Keratinocyte (primary cell): ENCODE results near the gene KMO. TPM values are rescaled to one million over a fixed set of nuclear protein-coding genes. Genes with fewer than 3 reads are reported as not detected.

Experiments
- DNase-seq: peaks from one replicate; pipeline ENCODE4 v3.0.0-alpha.2; 2011; ENCODE audit warnings: low read depth, missing footprints, low spot score
- FAIRE-seq: peaks from 2 replicates; lab custom pipeline; 2011; peaks lifted over from hg19 to GRCh38; lab: Jason Lieb, UNC
- H2AFZ ChIP-seq: 2 replicates; pipeline ENCODE4 v1.6.0; 2012; ENCODE audit warnings: low read length, control low read depth, inconsistent platforms; ENCODE audit not compliant: control insufficient read depth
- H3K27ac ChIP-seq: 2 replicates; pipeline ENCODE4 v1.5.1; 2011; ENCODE audit warnings: low read length; ENCODE audit not compliant: control insufficient read depth, insufficient read depth
- H3K27me3 ChIP-seq: 3 replicates; pipeline ENCODE4 v1.6.0; 2011; ENCODE audit warnings: low read length; ENCODE audit not compliant: control insufficient read depth, insufficient read depth; ENCODE audit errors: extremely low read depth
- H3K36me3 ChIP-seq, 2 experiments: 2 replicates in 1 of 2; 3 replicates in 1 of 2; pipeline ENCODE4 v1.5.1; 2011; ENCODE audit warnings: low read length in 2 of 2, mild to moderate bottlenecking in 1 of 2; ENCODE audit not compliant: control insufficient read depth in 2 of 2, insufficient read depth in 2 of 2; ENCODE audit errors: extremely low read depth in 1 of 2
- H3K4me1 ChIP-seq: 3 replicates; pipeline ENCODE4 v1.5.1; 2011; ENCODE audit warnings: low read length; ENCODE audit not compliant: control insufficient read depth, insufficient read depth; ENCODE audit errors: extremely low read depth
- H3K4me2 ChIP-seq: 3 replicates; pipeline ENCODE4 v1.6.0; 2011; ENCODE audit warnings: low read depth, low read length; ENCODE audit not compliant: control insufficient read depth, insufficient read depth; ENCODE audit errors: extremely low read depth
- H3K4me3 ChIP-seq, 3 experiments: fragments of 200-600 bp in 1 of 3; sonication (generic) in 1 of 3; 2 replicates in 2 of 3; 3 replicates in 1 of 3; pipeline ENCODE4 v1.5.1; 2011 to 2016; ENCODE audit warnings: low read length in 3 of 3, mild to moderate bottlenecking in 3 of 3, control low read depth in 2 of 3, inconsistent platforms in 1 of 3, low read depth in 1 of 3, mixed read lengths in 1 of 3, mixed run types in 1 of 3, moderate library complexity in 1 of 3; ENCODE audit not compliant: control insufficient read depth in 2 of 3, insufficient read depth in 2 of 3; ENCODE audit errors: extremely low read depth in 1 of 3
- H3K79me2 ChIP-seq: 2 replicates; pipeline ENCODE4 v1.6.0; 2012; ENCODE audit warnings: low read length; ENCODE audit not compliant: control insufficient read depth, insufficient read depth
- H3K9ac ChIP-seq: 3 replicates; pipeline ENCODE4 v1.6.0; 2011; ENCODE audit warnings: low read length; ENCODE audit not compliant: control insufficient read depth, insufficient read depth; ENCODE audit errors: extremely low read depth
- H3K9me1 ChIP-seq: 3 replicates; pipeline ENCODE4 v1.6.0; 2011; ENCODE audit warnings: low read length; ENCODE audit not compliant: control insufficient read depth, insufficient read depth; ENCODE audit errors: extremely low read depth
- H3K9me3 ChIP-seq: 2 replicates; pipeline ENCODE4 v1.5.1; 2012; ENCODE audit warnings: low read depth, low read length; ENCODE audit not compliant: control insufficient read depth
- H4K20me1 ChIP-seq: 3 replicates; pipeline ENCODE4 v1.6.0; 2011; ENCODE audit warnings: low read length; ENCODE audit not compliant: control insufficient read depth, insufficient read depth; ENCODE audit errors: extremely low read depth
- CTCF ChIP-seq, 3 experiments: IDR thresholded peaks in 1 of 3; conservative IDR thresholded peaks in 1 of 3; optimal IDR thresholded peaks in 1 of 3; 2 replicates in 2 of 3; 3 replicates in 1 of 3; pipeline versions ENCODE3 to v1.5.1; 2011; ENCODE audit warnings: low read length in 3 of 3, mild to moderate bottlenecking in 3 of 3, moderate library complexity in 2 of 3, control low read depth in 1 of 3, inconsistent platforms in 1 of 3; ENCODE audit not compliant: insufficient read depth in 2 of 3; ENCODE audit errors: extremely low read depth in 1 of 3
- EZH2 ChIP-seq: IDR thresholded peaks from one replicate; pipeline ENCODE4 v1.6.1; 2012; ENCODE audit warnings: inconsistent platforms, mild to moderate bottlenecking, low read length, moderate library complexity
- dilution Hi-C: fragments of 300-500 bp; cut with MboI; formaldehyde crosslinking; loops from one replicate; pipeline ENCODE4 v1.7.0; 2020; ENCODE audit warnings: low sequenced_read_pairs; ENCODE audit not compliant: extremely low pct_ligation_motif_present
- polyA plus RNA-seq, 5 experiments: library from polyadenylated mRNA; depleted of rRNA in 3 of 5; stranded (reverse) in 3 of 5; stranded (forward) in 1 of 5; unstranded in 1 of 5; fragments of >200 nt; gene quantifications; 1 replicate in 1 of 5; 2 replicates in 3 of 5; 3 replicates in 1 of 5; pipeline versions ENCODE4 v1.2.1 to v1.2.3, GENCODE V29; 2011 to 2012; ENCODE audit warnings: missing spikeins in 2 of 5, low read depth in 1 of 5, low replicate concordance in 1 of 5

KMO gene
- polyA plus RNA-seq, 1 donor (not counting 4 experiments of a cell fraction or from before 2014, with no cell fraction given) = 4.7 TPM

DNA sequence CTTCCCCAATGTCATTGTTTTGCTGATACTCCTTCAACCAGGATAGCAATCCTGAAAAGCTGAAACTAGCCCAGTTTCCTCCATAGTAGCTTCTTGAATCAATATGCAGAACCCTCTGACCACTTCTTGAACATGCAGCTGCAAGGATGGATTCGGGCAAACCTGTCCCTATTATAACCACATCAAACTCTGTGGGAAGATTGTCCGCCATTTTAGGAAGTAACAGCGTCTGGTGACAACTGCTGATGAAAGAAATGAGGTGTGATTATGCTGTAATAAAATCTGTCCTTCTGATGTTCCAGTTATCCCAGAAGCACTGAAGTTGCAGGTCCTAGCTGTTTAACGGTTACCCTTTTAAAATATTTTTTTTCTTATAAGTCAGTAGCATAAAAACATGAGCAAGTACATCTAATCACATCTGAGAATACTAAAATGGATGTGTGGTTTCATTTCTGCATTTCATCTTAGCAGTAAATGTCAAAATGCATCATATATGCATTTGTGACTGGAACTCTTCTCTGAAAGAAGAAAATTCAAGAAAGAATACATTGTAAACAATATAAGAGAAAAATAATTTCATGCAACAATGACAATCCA is 103.5 kb downstream of the KMO start:
- dilution Hi-C loops = no loop called here
- H3K27ac ChIP-seq = no peak overlapping the region
- H3K79me2 ChIP-seq = peaks cover 68% of the 10 kb centered on the region
- no peaks in the 10 kb centered on the region for H3K9me1 ChIP-seq
- H3K9ac ChIP-seq = no peak overlapping the region
- no peak for FAIRE-seq
- H3K9me3 ChIP-seq = no peaks in the 10 kb centered on the region
- no peak for DNase-seq
- no peak overlapping the region for H3K4me3 ChIP-seq
- H3K27me3 ChIP-seq = no peaks in the 10 kb centered on the region
- H3K4me2 ChIP-seq = no peak overlapping the region
- H3K4me1 ChIP-seq = peaks cover 12% of the 10 kb centered on the region
- TF ChIP-seq CTCF (optimal IDR thresholded peaks at IDR 0.05 in 1 of 3, IDR thresholded peaks at IDR 0.05 in 1 of 3, conservative IDR thresholded peaks at IDR 0.05 in 1 of 3; ENCODE audit: extremely low read depth in 1 of 3, insufficient read depth in 2 of 3, low read length in 3 of 3) (no peak), EZH2 (no peak)
- H4K20me1 ChIP-seq = no peaks in the 10 kb centered on the region
- peaks cover 1 to 15% of the 10 kb centered on the region in 2 experiments for H3K36me3 ChIP-seq
- no peak overlapping the region for H2AFZ ChIP-seq

GRCh38 chr1:241636291-241636690 is 104.1 kb downstream of the KMO start:
- Histone ChIP-seq H3K9me3 (no peaks in the 10 kb centered on the region), H3K27me3 (no peaks in the 10 kb centered on the region), H3K9me1 (no peaks in the 10 kb centered on the region), H3K4me2 (no peak overlapping the region), H4K20me1 (no peaks in the 10 kb centered on the region), H2AFZ (no peak overlapping the region), H3K9ac (no peak overlapping the region), H3K27ac (no peak overlapping the region), H3K4me3 (no peak overlapping the region), H3K36me3 (peaks cover 1 to 15% of the 10 kb centered on the region in 2 experiments), H3K4me1 (peaks cover 18% of the 10 kb centered on the region), H3K79me2 (peaks cover 68% of the 10 kb centered on the region)
- TF ChIP-seq CTCF (optimal IDR thresholded peaks at IDR 0.05 in 1 of 3, IDR thresholded peaks at IDR 0.05 in 1 of 3, conservative IDR thresholded peaks at IDR 0.05 in 1 of 3; ENCODE audit: extremely low read depth in 1 of 3, insufficient read depth in 2 of 3, low read length in 3 of 3) (no peak), EZH2 (no peak)
- FAIRE-seq (no peak), DNase-seq (no peak)
- dilution Hi-C loops = no loop called here
